HCT116 (cell line): Measurements from ENCODE around the gene SETD1B. TPM values are rescaled to one million over a fixed set of nuclear protein-coding genes. Genes with fewer than 3 reads are reported as not detected.

Source experiments
- ATAC-seq: fragments of 200-7000 bp; cut with Tn5 transposase; 2 replicates; pipeline ENCODE4 v1.9.1; 2020; ENCODE audit warnings: mild to moderate bottlenecking, moderate library complexity
- BruUV-seq: library from RNA; stranded (reverse); fragments of 400-500 nt; replicated peaks from 2 replicates; lab custom pipeline; 2021; lab: Mats Ljungman, UMichigan
- CTCF ChIA-PET: fragments of 300-600 bp; sonication (Branson Sonifier 250); formaldehyde crosslinking; loops from one replicate; lab custom pipeline; 2021; ENCODE audit warnings: antibody characterized with exemption; lab: Charles Lee
- POLR2A ChIA-PET: fragments of 300-600, 350-600 bp; sonication (Branson Sonifier 250); formaldehyde crosslinking; loops from one replicate; lab custom pipeline; 2021; ENCODE audit warnings: antibody characterized with exemption; lab: Charles Lee
- RAD21 ChIA-PET, 2 experiments: fragments of 300-600 bp; sonication (Branson Sonifier 250); formaldehyde crosslinking; loops; one replicate each; lab custom pipeline; 2023; ENCODE audit warnings: low total read pairs in 2 of 2; ENCODE audit not compliant: uncharacterized antibody in 2 of 2, unreplicated experiment in 2 of 2, low non-redundant PET in 1 of 2; lab: Charles Lee
- DNase-seq: peaks from one replicate; pipeline ENCODE4 v3.0.0-alpha.2; 2010; ENCODE audit warnings: low read depth, low spot score
- H2AFZ ChIP-seq: fragments of 200-600 bp; shearing (Covaris generic), sonication (generic); 2 replicates; pipeline ENCODE4 v1.6.1; 2017; ENCODE audit warnings: low read depth, mixed run types, mixed read lengths, antibody characterized with exemption, low read length; ENCODE audit not compliant: poor library complexity, severe bottlenecking
- H3K27ac ChIP-seq: 2 replicates; pipeline ENCODE4 v1.5.1; 2012; ENCODE audit warnings: low read depth, low read length
- H3K27me3 ChIP-seq: fragments of 200-600 bp; sonication (generic); 2 replicates; pipeline ENCODE4 v1.6.1; 2016; ENCODE audit warnings: mixed run types, low read length, mixed read lengths; ENCODE audit not compliant: insufficient read depth
- H3K36me3 ChIP-seq, 2 experiments: fragments of 200-500 bp in 1 of 2; fragments of 200-600 bp in 1 of 2; sonication (Bioruptor generic) in 1 of 2; sonication (generic) in 1 of 2; 2 replicates each; pipeline versions ENCODE4 v1.5.1 to v1.6.1; 2014 to 2016; ENCODE audit warnings: low read length in 2 of 2, inconsistent platforms in 1 of 2, mixed read lengths in 1 of 2, mixed run types in 1 of 2; ENCODE audit not compliant: insufficient read depth in 2 of 2, control insufficient read depth in 1 of 2
- H3K4me1 ChIP-seq, 2 experiments: fragments of 200-600 bp in 1 of 2; sonication (generic) in 1 of 2; 2 replicates each; pipeline versions ENCODE4 v1.5.1 to v1.6.1; 2012 to 2017; ENCODE audit warnings: low read length in 2 of 2, inconsistent platforms in 1 of 2, mild to moderate bottlenecking in 1 of 2, mixed read lengths in 1 of 2, mixed run types in 1 of 2, moderate library complexity in 1 of 2; ENCODE audit not compliant: insufficient read depth in 2 of 2, control insufficient read depth in 1 of 2
- H3K4me2 ChIP-seq: fragments of 200-600 bp; sonication (generic); 2 replicates; pipeline ENCODE4 v1.6.1; 2017; ENCODE audit warnings: mixed run types, low read length, mixed read lengths
- H3K4me3 ChIP-seq, 2 experiments: fragments of 200-600 bp in 1 of 2; sonication (generic) in 1 of 2; replicated peaks in 1 of 2; 2 replicates each; pipeline ENCODE4 v1.5.1; 2011 to 2016; ENCODE audit warnings: low read length in 2 of 2, control low read depth in 1 of 2, low read depth in 1 of 2, mild to moderate bottlenecking in 1 of 2, mixed read lengths in 1 of 2, mixed run types in 1 of 2
- H3K79me2 ChIP-seq: fragments of 200-600 bp; sonication (generic); 2 replicates; pipeline ENCODE4 v1.6.1; 2017; ENCODE audit warnings: mild to moderate bottlenecking, mixed run types, low read length, moderate library complexity, mixed read lengths; ENCODE audit not compliant: insufficient read depth
- H3K9ac ChIP-seq: fragments of 200-600 bp; sonication (generic); 2 replicates; pipeline ENCODE4 v1.6.1; 2016; ENCODE audit warnings: low read length, mixed read lengths
- H3K9me2 ChIP-seq: fragments of 200-600 bp; sonication (generic), shearing (Covaris generic); 2 replicates; pipeline ENCODE4 v1.6.1; 2017; ENCODE audit warnings: mixed run types, mild to moderate bottlenecking, moderate library complexity; ENCODE audit not compliant: insufficient read depth
- H3K9me3 ChIP-seq, 2 experiments: fragments of 200-500 bp in 1 of 2; fragments of 200-600 bp in 1 of 2; sonication (Bioruptor generic) in 1 of 2; sonication (generic) in 1 of 2; 2 replicates each; pipeline ENCODE4 v1.6.1; 2014 to 2017; ENCODE audit warnings: low read length in 2 of 2, mixed read lengths in 2 of 2, inconsistent platforms in 1 of 2, low read depth in 1 of 2, mild to moderate bottlenecking in 1 of 2, mixed run types in 1 of 2, moderate library complexity in 1 of 2; ENCODE audit not compliant: control insufficient read depth in 1 of 2, insufficient read depth in 1 of 2
- H4K20me1 ChIP-seq: fragments of 200-600 bp; sonication (generic), shearing (Covaris generic); 2 replicates; pipeline ENCODE4 v1.6.1; 2017; ENCODE audit warnings: mixed run types, mild to moderate bottlenecking, moderate library complexity; ENCODE audit not compliant: insufficient read depth
- ATF3 ChIP-seq: IDR thresholded peaks from 2 replicates; pipeline ENCODE4 v1.6.1; 2012
- CTCF ChIP-seq, 3 experiments: fragments of 200-600 bp in 1 of 3; sonication (generic) in 1 of 3; IDR thresholded peaks in 2 of 3; conservative IDR thresholded peaks in 1 of 3; 2 replicates each; pipeline ENCODE4 v1.5.1; 2012 to 2017; ENCODE audit warnings: low read depth in 2 of 3, low read length in 2 of 3, antibody characterized with exemption in 1 of 3, borderline replicate concordance in 1 of 3, control low read depth in 1 of 3, mild to moderate bottlenecking in 1 of 3, mixed read lengths in 1 of 3, mixed run types in 1 of 3, moderate library complexity in 1 of 3; ENCODE audit not compliant: insufficient read depth in 1 of 3
- EGR1 ChIP-seq: IDR thresholded peaks from 2 replicates; pipeline ENCODE4 v1.6.1; 2012; ENCODE audit warnings: low read depth
- EZH2 ChIP-seq: fragments of 200-600 bp; sonication (generic); IDR thresholded peaks from 2 replicates; pipeline ENCODE4 v1.6.1; 2017; ENCODE audit warnings: antibody characterized with exemption, mixed run types
- EZH2phosphoT487 ChIP-seq: fragments of 200-600 bp; IDR thresholded peaks from 2 replicates; pipeline ENCODE4 v1.6.1; 2018; ENCODE audit warnings: antibody characterized with exemption, borderline replicate concordance
- FOSL1 ChIP-seq: IDR thresholded peaks from 2 replicates; pipeline ENCODE4 v1.6.1; 2012; ENCODE audit warnings: low read depth
- JUND ChIP-seq: IDR thresholded peaks from 2 replicates; pipeline ENCODE4 v1.6.1; 2012
- MAX ChIP-seq: IDR thresholded peaks from 2 replicates; pipeline ENCODE4 v1.6.1; 2012
- POLR2A ChIP-seq: IDR thresholded peaks from 2 replicates; pipeline ENCODE4 v1.7.0; 2011; ENCODE audit warnings: borderline replicate concordance; ENCODE audit not compliant: insufficient read depth, insufficient read length; ENCODE audit errors: extremely low read depth
- POLR2AphosphoS5 ChIP-seq: IDR thresholded peaks from 2 replicates; pipeline ENCODE4 v1.6.1; 2011; ENCODE audit warnings: mild to moderate bottlenecking, low read depth, low read length, moderate library complexity
- RAD21 ChIP-seq: IDR thresholded peaks from 2 replicates; pipeline ENCODE4 v1.6.1; 2012; ENCODE audit warnings: low read depth, mild to moderate bottlenecking
- SP1 ChIP-seq: IDR thresholded peaks from 2 replicates; pipeline ENCODE4 v1.6.1; 2012; ENCODE audit warnings: low read depth
- SRF ChIP-seq: IDR thresholded peaks from 2 replicates; pipeline ENCODE4 v1.6.1; 2012; ENCODE audit warnings: low read depth
- TCF7L2 ChIP-seq: IDR thresholded peaks from 2 replicates; pipeline ENCODE4 v1.7.0; 2011; ENCODE audit warnings: borderline replicate concordance, inconsistent platforms; ENCODE audit not compliant: insufficient read depth, insufficient read length; ENCODE audit errors: extremely low read depth
- YY1 ChIP-seq: IDR thresholded peaks from 2 replicates; pipeline ENCODE4 v1.6.1; 2011; ENCODE audit warnings: low read length, low read depth, moderate library complexity, mild to moderate bottlenecking; ENCODE audit not compliant: insufficient replicate concordance; ENCODE audit errors: extremely low read depth
- ZFX ChIP-seq: fragments of 450-650 bp; IDR thresholded peaks from 2 replicates; pipeline ENCODE4 v1.6.1; 2017
- intact Hi-C: fragments of 100-400 bp; cut with micrococcal nuclease; formaldehyde crosslinking; loops from 2 replicates; pipeline ENCODE4 v1.10.0; 2022
- total RNA-seq: library from RNA; stranded (reverse); gene quantifications from one replicate; pipeline ENCODE4 v1.2.1, GENCODE V29; 2021; ENCODE audit not compliant: unreplicated experiment

The SETD1B gene
- total RNA-seq, 1 experiment from 2014 or later: 17.5 TPM

GRCh38 chr12:121838126-121838525, 34.3 kb downstream of the SETD1B start:
- no peaks in the 10 kb centered on the region for H4K20me1 ChIP-seq
- no peak overlapping the region for H3K9ac ChIP-seq
- H3K9me3 ChIP-seq: no peaks in the 10 kb centered on the region
- ChIA-PET POLR2A (no interaction called here), CTCF (interaction anchor here (1.2 to 6.0 kb wide), 2 partner anchors 43 to 56 kb away, joined by 4 to 20 read pairs; partner anchors contain the start of gene RHOF), RAD21 (interaction anchor here in 1 of 2 experiments (1.1 kb wide), 1 partner anchor 50 kb away, joined by 3 read pairs; the partner anchor contains the start of gene PSMD9)
- no TSS peak for BruUV-seq
- DNase-seq (no peak), ATAC-seq (no peak)
- H2AFZ ChIP-seq: no peak overlapping the region
- no peaks in the 10 kb centered on the region for H3K36me3 ChIP-seq
- no peaks in the 10 kb centered on the region for H3K27me3 ChIP-seq
- H3K4me3 ChIP-seq: no peak overlapping the region
- no peaks in the 10 kb centered on the region for H3K9me2 ChIP-seq
- TF ChIP-seq YY1: no peak
- no peak for TF ChIP-seq EGR1
- no peak for TF ChIP-seq ZFX
- TF ChIP-seq MAX: no peak
- no peak for TF ChIP-seq TCF7L2
- no peak for TF ChIP-seq SP1
- TF ChIP-seq EZH2phosphoT487: no peak
- no peak for TF ChIP-seq CTCF (IDR thresholded peaks at IDR 0.05 in 2 of 3, conservative IDR thresholded peaks at IDR 0.05 in 1 of 3; ENCODE audit: borderline replicate concordance in 1 of 3, insufficient read depth in 1 of 3, low read depth in 2 of 3, low read length in 2 of 3)
- TF ChIP-seq FOSL1: no peak
- TF ChIP-seq JUND: no peak
- TF ChIP-seq POLR2AphosphoS5: no peak
- no peak for TF ChIP-seq RAD21
- no peak for TF ChIP-seq SRF
- no peak for TF ChIP-seq ATF3
- no peak for TF ChIP-seq EZH2
- no peak for TF ChIP-seq POLR2A
- no peak overlapping the region for H3K27ac ChIP-seq
- H3K4me1 ChIP-seq: peaks cover 4 to 41% of the 10 kb centered on the region in 2 experiments; a peak in 3 of 4 replicates
- intact Hi-C loops: loop anchor here (2.0 kb wide), 1 partner anchor 43 kb away; no protein-coding TSS in a partner anchor
- H3K4me2 ChIP-seq: no peak overlapping the region
- H3K79me2 ChIP-seq: no peaks in the 10 kb centered on the region
